SU-DHL-6 (cell line): Measurements from ENCODE around the gene ZNF319.

Experiments used
- H2AFZ ChIP-seq: fragments of 200-600 bp; sonication (generic); 2 replicates; pipeline ENCODE4 v1.6.1; 2014; ENCODE audit warnings: low read depth, mild to moderate bottlenecking, moderate library complexity, mixed read lengths, antibody characterized with exemption, low read length; ENCODE audit not compliant: severe bottlenecking
- H3F3A ChIP-seq: fragments of 200-600 bp; shearing (Covaris generic); 2 replicates; pipeline ENCODE4 v1.6.0; 2016; ENCODE audit warnings: antibody characterized with exemption, mild to moderate bottlenecking; ENCODE audit not compliant: insufficient read depth
- H3K27ac ChIP-seq: fragments of 200-600 bp; sonication (generic); 2 replicates; pipeline ENCODE4 v1.5.1; 2016; ENCODE audit warnings: low read depth, mild to moderate bottlenecking, low read length, moderate library complexity, mixed read lengths
- H3K27me3 ChIP-seq: fragments of 200-600 bp; sonication (generic), shearing (Covaris generic); 2 replicates; pipeline ENCODE4 v1.6.0; 2014; ENCODE audit warnings: mild to moderate bottlenecking, low read length
- H3K36me3 ChIP-seq: fragments of 200-600 bp; sonication (generic); 2 replicates; pipeline ENCODE4 v1.6.1; 2014; ENCODE audit warnings: mild to moderate bottlenecking, low read length, mixed read lengths
- H3K4me2 ChIP-seq: fragments of 300-600, 200-600 bp; shearing (Covaris generic), sonication (generic); 2 replicates; pipeline ENCODE4 v1.6.0; 2014; ENCODE audit warnings: low read length, low read depth, mild to moderate bottlenecking; ENCODE audit not compliant: poor library complexity, severe bottlenecking
- H3K4me3 ChIP-seq: fragments of 200-600 bp; sonication (generic); 2 replicates; pipeline ENCODE4 v1.5.1; 2014; ENCODE audit warnings: antibody characterized with exemption, low read length, mild to moderate bottlenecking, mixed read lengths; ENCODE audit not compliant: insufficient read depth, poor library complexity, severe bottlenecking
- H3K79me2 ChIP-seq: fragments of 200-600 bp; sonication (generic); 2 replicates; pipeline ENCODE4 v1.6.1; 2014; ENCODE audit warnings: mild to moderate bottlenecking, low read length, moderate library complexity; ENCODE audit not compliant: insufficient read depth
- H3K9ac ChIP-seq: fragments of 200-600 bp; sonication (generic); 2 replicates; pipeline ENCODE4 v1.7.0; 2014; ENCODE audit warnings: mild to moderate bottlenecking, low read length
- H3K9me2 ChIP-seq: fragments of 200-600 bp; sonication (generic); replicated peaks from 2 replicates; pipeline ENCODE4 v1.6.1; 2014; ENCODE audit warnings: low read length; ENCODE audit not compliant: insufficient read depth
- H3K9me3 ChIP-seq: fragments of 200-600 bp; sonication (generic); 2 replicates; pipeline ENCODE4 v1.6.1; 2014; ENCODE audit warnings: low read length, mixed read lengths; ENCODE audit not compliant: insufficient read depth
- H4K20me1 ChIP-seq: fragments of 200-600 bp; sonication (generic); 2 replicates; pipeline ENCODE4 v1.6.1; 2014; ENCODE audit warnings: low read depth, mild to moderate bottlenecking, antibody characterized with exemption, low read length, moderate library complexity, mixed read lengths
- EZH2phosphoT487 ChIP-seq: fragments of 200-600 bp; sonication (generic), shearing (Covaris generic); conservative IDR thresholded peaks from 2 replicates; pipeline ENCODE4 v1.6.1; 2018; ENCODE audit warnings: mild to moderate bottlenecking, antibody characterized with exemption, low read length, moderate library complexity, mixed read lengths
- TF ChIP-seq, protein P1 (sequence below): fragments of 200-600 bp; sonication (generic); IDR thresholded peaks from one replicate; pipeline ENCODE4 v1.5.1; 2017; ENCODE audit warnings: antibody characterized with exemption, mild to moderate bottlenecking, low read length, moderate library complexity; ENCODE audit not compliant: insufficient read depth, poor library complexity, severe bottlenecking

ZNF319 gene

DNA sequence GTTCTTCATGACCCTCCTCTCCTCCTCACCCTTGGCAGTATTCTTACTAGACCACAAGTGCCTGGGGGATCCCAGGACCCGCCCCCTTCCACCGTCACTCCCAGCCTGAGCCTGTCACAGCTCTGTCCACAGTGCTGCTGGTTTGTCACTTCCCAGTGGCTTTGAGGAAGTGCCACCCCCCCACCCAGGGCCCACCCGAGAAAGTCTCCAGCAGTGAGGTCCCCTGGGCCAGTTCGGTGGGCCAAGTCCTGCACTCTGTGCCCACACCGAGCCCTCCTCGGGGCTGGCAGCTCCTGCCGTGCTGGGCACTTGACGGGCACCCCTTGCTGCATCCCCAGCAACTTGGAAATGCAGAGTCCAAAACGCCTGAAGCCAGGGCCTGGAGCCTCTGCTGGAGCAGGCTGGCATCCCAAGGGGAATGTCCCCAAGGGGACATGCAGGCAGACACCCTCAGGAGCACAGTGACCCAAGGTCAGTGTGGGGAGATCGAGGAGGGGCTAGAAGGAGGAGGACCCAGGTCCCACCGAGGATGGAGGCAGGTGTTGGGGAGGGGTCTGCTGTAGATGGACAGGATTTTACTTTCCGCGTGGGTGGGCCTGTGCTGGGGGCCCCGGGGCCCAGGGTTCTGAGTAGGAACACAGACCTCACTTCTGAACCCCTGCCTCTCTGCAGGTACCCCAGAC is 40.6 kb upstream of the ZNF319 start:
- Histone ChIP-seq H3K27ac (no peak overlapping the region), H3K4me3 (no peak overlapping the region), H3K9me2 (no peaks in the 10 kb centered on the region), H4K20me1 (no peaks in the 10 kb centered on the region), H3K36me3 (no peaks in the 10 kb centered on the region), H3K79me2 (no peaks in the 10 kb centered on the region), H3F3A (no peaks in the 10 kb centered on the region), H3K9ac (no peak overlapping the region), H3K27me3 (no peaks in the 10 kb centered on the region), H3K9me3 (no peaks in the 10 kb centered on the region), H3K4me2 (no peak overlapping the region), H2AFZ (no peak overlapping the region)
- no peak for TF ChIP-seq EZH2phosphoT487
- TF ChIP-seq, protein P1, sequence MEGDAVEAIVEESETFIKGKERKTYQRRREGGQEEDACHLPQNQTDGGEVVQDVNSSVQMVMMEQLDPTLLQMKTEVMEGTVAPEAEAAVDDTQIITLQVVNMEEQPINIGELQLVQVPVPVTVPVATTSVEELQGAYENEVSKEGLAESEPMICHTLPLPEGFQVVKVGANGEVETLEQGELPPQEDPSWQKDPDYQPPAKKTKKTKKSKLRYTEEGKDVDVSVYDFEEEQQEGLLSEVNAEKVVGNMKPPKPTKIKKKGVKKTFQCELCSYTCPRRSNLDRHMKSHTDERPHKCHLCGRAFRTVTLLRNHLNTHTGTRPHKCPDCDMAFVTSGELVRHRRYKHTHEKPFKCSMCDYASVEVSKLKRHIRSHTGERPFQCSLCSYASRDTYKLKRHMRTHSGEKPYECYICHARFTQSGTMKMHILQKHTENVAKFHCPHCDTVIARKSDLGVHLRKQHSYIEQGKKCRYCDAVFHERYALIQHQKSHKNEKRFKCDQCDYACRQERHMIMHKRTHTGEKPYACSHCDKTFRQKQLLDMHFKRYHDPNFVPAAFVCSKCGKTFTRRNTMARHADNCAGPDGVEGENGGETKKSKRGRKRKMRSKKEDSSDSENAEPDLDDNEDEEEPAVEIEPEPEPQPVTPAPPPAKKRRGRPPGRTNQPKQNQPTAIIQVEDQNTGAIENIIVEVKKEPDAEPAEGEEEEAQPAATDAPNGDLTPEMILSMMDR: no peak

GRCh38 chr16:58040496-58040846 is 40.0 kb upstream of the ZNF319 start:
- Histone ChIP-seq H3K4me2 (no peak overlapping the region), H3K27ac (no peak overlapping the region), H2AFZ (no peak overlapping the region), H3F3A (no peaks in the 10 kb centered on the region), H3K4me3 (no peak overlapping the region), H3K36me3 (no peaks in the 10 kb centered on the region), H3K27me3 (no peaks in the 10 kb centered on the region), H3K9me2 (no peaks in the 10 kb centered on the region), H3K79me2 (no peaks in the 10 kb centered on the region), H3K9me3 (no peaks in the 10 kb centered on the region), H3K9ac (no peak overlapping the region), H4K20me1 (no peaks in the 10 kb centered on the region)
- no peak for TF ChIP-seq EZH2phosphoT487
- TF ChIP-seq, protein P1: no peak

- Histone ChIP-seq H4K20me1 (no peaks in the 10 kb centered on the region), H3K36me3 (no peaks in the 10 kb centered on the region), H3K27me3 (no peaks in the 10 kb centered on the region), H2AFZ (no peak overlapping the region), H3K27ac (no peak overlapping the region), H3K9me2 (no peaks in the 10 kb centered on the region), H3F3A (no peaks in the 10 kb centered on the region), H3K4me3 (no peak overlapping the region), H3K9ac (no peak overlapping the region), H3K9me3 (no peaks in the 10 kb centered on the region), H3K4me2 (no peak overlapping the region), H3K79me2 (no peaks in the 10 kb centered on the region)
- no peak for TF ChIP-seq EZH2phosphoT487
- TF ChIP-seq, protein P1: no peak
Observed at GRCh38 chr16:58039829-58040495, 39.5 kb upstream of the ZNF319 start.
